ENCODE measurements around the gene CMTM7. TPM values are rescaled to one million over a fixed set of nuclear protein-coding genes. Genes with fewer than 3 reads are reported as not detected.

CMTM7 gene
- total and polyA plus RNA-seq, 2 of the 8 experiments (the other 6 are each of a cell fraction or from before 2014, with no cell fraction given), result 33.3 to 65.8 TPM

GRCh38 chr3:32498252-32498651 lies 106.6 kb downstream of the CMTM7 start (continued):
- TF ChIP-seq CHD7 (IDR thresholded peaks at IDR 0.05; ENCODE audit: insufficient replicate concordance, low read length), result no peak
- no peak for TF ChIP-seq NRF1 (IDR thresholded peaks at IDR 0.05; ENCODE audit: low read depth, low read length)
- TF ChIP-seq KDM4A (IDR thresholded peaks at IDR 0.05; ENCODE audit: low read depth, low read length, severe bottlenecking), result no peak
- no peak for TF ChIP-seq TCF12 (IDR thresholded peaks at IDR 0.05; ENCODE audit: low read depth, low read length)
- TF ChIP-seq CHD2 (IDR thresholded peaks at IDR 0.05; ENCODE audit: low read length), result no peak
- TF ChIP-seq EP300 (IDR thresholded peaks at IDR 0.05; ENCODE audit: borderline replicate concordance in 1 of 2, low read depth in 2 of 2, low read length in 2 of 2), result no peak
- TF ChIP-seq KDM1A (IDR thresholded peaks at IDR 0.05; ENCODE audit: borderline replicate concordance, low read length), result no peak
